Activated T-cell treated with anti-CD3 and anti-CD28 coated beads, Interleukin-2, amount 50 U/mL, for 72 hours (primary cell): Measurements from ENCODE around the gene BHLHA9. TPM values are rescaled to one million over a fixed set of nuclear protein-coding genes. Genes with fewer than 3 reads are reported as not detected.

Experiments
- ATAC-seq, 2 donors: fragments of 150-1000 bp; cut with Tn5 transposase; replicated peaks in 1 of 2; 2 replicates each; pipeline ENCODE4 v1.10.0; 2021; ENCODE audit warnings: moderate library complexity in 2 of 2, mild to moderate bottlenecking in 1 of 2
- DNase-seq, 2 donors: peaks; one replicate each; pipeline ENCODE4 v3.0.0; 2021 to 2022; ENCODE audit warnings: mixed read lengths in 1 of 2
- H3K27ac Mint-ChIP-seq: one replicate; pipeline ENCODE4 v1.8.0; 2022; ENCODE audit warnings: mild to moderate bottlenecking, moderate library complexity, mixed read lengths
- H3K27me3 Mint-ChIP-seq: one replicate; pipeline ENCODE4 v1.8.0; 2022; ENCODE audit warnings: low read depth, mixed read lengths
- H3K36me3 Mint-ChIP-seq, 2 donors: one replicate each; pipeline ENCODE4 v1.8.0; 2022; ENCODE audit warnings: mixed read lengths in 2 of 2, mild to moderate bottlenecking in 1 of 2; ENCODE audit not compliant: insufficient read depth in 2 of 2
- H3K4me1 Mint-ChIP-seq: one replicate; pipeline ENCODE4 v1.8.0; 2022; ENCODE audit warnings: low read depth, mixed read lengths
- H3K4me3 Mint-ChIP-seq, 2 donors: one replicate each; pipeline ENCODE4 v1.8.0; 2022; ENCODE audit warnings: mild to moderate bottlenecking in 2 of 2, mixed read lengths in 2 of 2, moderate library complexity in 2 of 2
- H3K9me3 Mint-ChIP-seq, 2 donors: one replicate each; pipeline ENCODE4 v1.8.0; 2022; ENCODE audit warnings: mixed read lengths in 2 of 2
- total RNA-seq, 2 donors: library from RNA; stranded (reverse); gene quantifications; one replicate each; pipeline ENCODE4 v1.2.3, GENCODE V29; 2022

Gene BHLHA9
- not detected for total RNA-seq

DNA sequence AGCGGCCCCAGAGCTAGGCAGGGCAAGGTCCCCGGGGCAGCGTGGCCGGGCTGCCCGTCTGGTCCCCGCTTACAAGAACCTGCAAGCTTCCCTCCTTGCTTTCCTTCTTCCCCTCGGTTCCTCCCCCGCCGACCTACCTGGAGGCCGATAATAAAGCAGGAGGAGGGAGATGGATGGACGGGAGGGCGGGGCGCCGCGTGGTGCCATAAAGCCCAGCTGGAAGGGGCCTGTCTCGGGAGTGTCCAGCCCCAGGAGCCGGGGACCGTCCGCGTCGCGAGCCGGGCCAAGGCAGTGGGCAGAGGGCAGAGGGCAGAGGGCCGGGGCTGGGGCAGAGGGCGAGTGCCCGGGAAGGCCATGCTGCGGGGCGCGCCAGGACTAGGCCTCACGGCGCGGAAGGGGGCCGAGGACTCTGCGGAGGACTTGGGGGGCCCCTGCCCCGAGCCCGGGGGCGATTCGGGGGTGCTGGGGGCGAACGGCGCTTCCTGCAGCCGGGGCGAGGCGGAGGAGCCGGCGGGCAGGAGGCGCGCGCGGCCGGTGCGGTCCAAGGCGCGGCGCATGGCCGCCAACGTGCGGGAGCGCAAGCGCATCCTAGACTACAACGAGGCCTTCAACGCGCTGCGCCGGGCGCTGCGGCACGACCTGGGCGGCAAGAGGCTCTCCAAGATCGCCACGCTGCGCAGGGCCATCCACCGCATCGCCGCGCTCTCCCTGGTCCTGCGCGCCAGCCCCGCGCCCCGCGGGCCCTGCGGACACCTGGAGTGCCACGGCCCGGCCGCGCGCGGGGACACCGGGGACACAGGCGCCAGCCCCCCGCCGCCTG lies at the start of gene BHLHA9:
Gene BHLHA9, plus strand, starts transcription at position 235 of the 820 bp plus-strand sequence. Its CDS starts 120 bp downstream, at position 355.
- H3K9me3 Mint-ChIP-seq: no peaks in the 10 kb centered on the region
- H3K27ac Mint-ChIP-seq: no peak within 1 kb of the TSS
- peaks cover 44% of the 10 kb centered on the region for H3K27me3 Mint-ChIP-seq
- DNase-seq (no peak), ATAC-seq (no peak)
- peaks cover 25% of the 10 kb centered on the region for H3K4me1 Mint-ChIP-seq
- peak within 1 kb of the TSS; percentile 98 to 99 for H3K4me3 Mint-ChIP-seq
- H3K36me3 Mint-ChIP-seq: no peaks in the 10 kb centered on the region

- DNase-seq: no peak
- Mint-ChIP-seq H3K36me3 (no peaks in the 10 kb centered on the region), H3K4me1 (no peaks in the 10 kb centered on the region), H3K9me3 (no peaks in the 10 kb centered on the region), H3K27ac (no peak overlapping the region), H3K4me3 (no peak overlapping the region), H3K27me3 (no peaks in the 10 kb centered on the region)
- no peak for ATAC-seq
Observed at GRCh38 chr17:1221209-1221608, 49.0 kb upstream of the BHLHA9 start.

- Mint-ChIP-seq H3K4me3 (no peak overlapping the region), H3K36me3 (no peaks in the 10 kb centered on the region), H3K27me3 (peaks cover 7% of the 10 kb centered on the region), H3K9me3 (no peaks in the 10 kb centered on the region), H3K4me1 (no peaks in the 10 kb centered on the region), H3K27ac (no peak overlapping the region)
- no peak for ATAC-seq
- no peak for DNase-seq
Observed at GRCh38 chr17:1222321-1222720, 47.9 kb upstream of the BHLHA9 start.

DNA sequence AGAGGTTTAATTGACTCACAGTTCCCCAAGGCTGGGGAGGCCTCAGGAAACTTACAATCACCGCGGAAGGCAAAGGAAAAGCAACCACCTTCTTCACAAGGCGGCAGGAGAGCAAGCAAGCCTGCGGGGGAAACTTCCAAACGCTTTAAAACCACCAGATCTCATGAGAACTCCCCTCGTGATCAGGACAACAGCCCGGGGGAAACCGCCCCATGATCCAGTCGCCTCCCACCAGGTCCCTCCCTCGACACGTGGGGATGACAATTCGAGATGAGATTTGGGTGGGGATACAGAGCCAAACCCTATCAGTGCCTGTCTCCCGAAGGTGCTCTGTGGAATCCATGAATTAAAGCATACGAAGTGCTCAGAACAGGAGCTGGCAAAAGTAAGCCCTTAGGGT lies 46.6 kb upstream of the BHLHA9 start:
- no peaks in the 10 kb centered on the region for H3K36me3 Mint-ChIP-seq
- H3K27me3 Mint-ChIP-seq: peaks cover 19% of the 10 kb centered on the region
- DNase-seq: no peak
- no peak overlapping the region for H3K4me3 Mint-ChIP-seq
- ATAC-seq: no peak
- no peaks in the 10 kb centered on the region for H3K9me3 Mint-ChIP-seq
- peaks cover 6% of the 10 kb centered on the region for H3K4me1 Mint-ChIP-seq
- no peak overlapping the region for H3K27ac Mint-ChIP-seq

GRCh38 chr17:1224330-1224729 lies 45.9 kb upstream of the BHLHA9 start:
- peaks cover 6% of the 10 kb centered on the region for H3K4me1 Mint-ChIP-seq
- H3K27ac Mint-ChIP-seq: no peak overlapping the region

GRCh38 chr17:1226308-1226707 lies 43.9 kb upstream of the BHLHA9 start:
- Mint-ChIP-seq H3K27me3 (peaks cover 34% of the 10 kb centered on the region), H3K9me3 (no peaks in the 10 kb centered on the region), H3K4me1 (peaks cover 12% of the 10 kb centered on the region), H3K4me3 (no peak overlapping the region), H3K27ac (no peak overlapping the region), H3K36me3 (peaks cover 0 to 3% of the 10 kb centered on the region in 2 donors)
- ATAC-seq (no peak), DNase-seq (no peak)

More at GRCh38 chr17:1224330-1224729, 45.9 kb upstream of the BHLHA9 start:
- no peak overlapping the region for H3K4me3 Mint-ChIP-seq
- H3K36me3 Mint-ChIP-seq: no peaks in the 10 kb centered on the region
- H3K9me3 Mint-ChIP-seq: no peaks in the 10 kb centered on the region
- H3K27me3 Mint-ChIP-seq: peaks cover 19% of the 10 kb centered on the region
- DNase-seq (no peak), ATAC-seq (no peak)

- peak overlapping the region in 1 of 2 donors; percentile 76 for H3K4me3 Mint-ChIP-seq
- DNase-seq: no peak
Observed at GRCh38 chr17:1227365-1227764, 42.9 kb upstream of the BHLHA9 start.

GRCh38 chr17:1227917-1228780 lies 42.1 kb upstream of the BHLHA9 start:
- Mint-ChIP-seq H3K27me3 (peaks cover 49% of the 10 kb centered on the region), H3K36me3 (peaks cover 0 to 3% of the 10 kb centered on the region in 2 donors), H3K4me1 (peaks cover 12% of the 10 kb centered on the region), H3K9me3 (no peaks in the 10 kb centered on the region), H3K27ac (no peak overlapping the region), H3K4me3 (peak overlapping the region; percentile 76 to 82)
- ATAC-seq: peak; percentile 28 to 38
- DNase-seq: no peak

More at GRCh38 chr17:1227365-1227764, 42.9 kb upstream of the BHLHA9 start:
- no peaks in the 10 kb centered on the region for H3K9me3 Mint-ChIP-seq
- H3K27ac Mint-ChIP-seq: no peak overlapping the region
- H3K27me3 Mint-ChIP-seq: peaks cover 44% of the 10 kb centered on the region
- no peak for ATAC-seq
- H3K36me3 Mint-ChIP-seq: peaks cover 0 to 3% of the 10 kb centered on the region in 2 donors
- peaks cover 12% of the 10 kb centered on the region for H3K4me1 Mint-ChIP-seq

DNA sequence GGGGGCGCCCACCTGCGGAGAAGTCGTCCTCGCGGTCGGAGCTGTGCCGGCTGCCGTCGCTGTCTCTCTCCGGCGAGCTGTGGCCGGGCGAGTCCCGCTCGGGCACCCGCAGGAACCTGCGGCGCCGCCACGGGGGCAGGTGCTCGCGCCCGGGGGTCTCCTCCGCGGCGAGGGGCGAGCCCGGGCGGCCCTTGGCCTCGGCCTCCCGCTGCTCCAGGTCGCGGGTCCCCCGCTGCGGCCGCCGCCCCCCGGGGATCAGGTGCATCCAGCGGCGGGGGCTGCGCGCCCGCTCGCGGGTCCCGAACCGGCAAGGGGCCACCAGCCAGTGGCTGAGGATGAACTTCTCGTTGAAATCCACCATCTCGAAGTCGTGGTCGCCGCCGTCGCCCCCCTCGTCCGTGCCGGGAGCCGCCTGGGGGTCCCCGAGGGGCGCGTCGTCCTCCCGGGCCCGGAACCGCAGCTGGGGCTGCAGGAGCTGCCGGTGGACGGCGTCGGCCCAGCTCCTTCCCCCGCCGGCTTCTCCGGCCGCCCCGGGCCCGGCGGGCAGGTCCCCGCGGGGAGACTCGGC lies 41.4 kb upstream of the BHLHA9 start:
- H3K27me3 Mint-ChIP-seq: peaks cover 49% of the 10 kb centered on the region
- DNase-seq: peak in 1 of 2 donors; percentile 20
- peak overlapping the region in 1 of 2 donors; percentile 24 for H3K4me3 Mint-ChIP-seq

GRCh38 chr17:1229349-1229899 lies 40.8 kb upstream of the BHLHA9 start:
- ATAC-seq: peak; percentile 65 to 69
- peak; percentile 48 to 56 for DNase-seq
- H3K27ac Mint-ChIP-seq: no peak overlapping the region
- H3K27me3 Mint-ChIP-seq: peaks cover 49% of the 10 kb centered on the region
- no peaks in the 10 kb centered on the region for H3K9me3 Mint-ChIP-seq
- peaks cover 12% of the 10 kb centered on the region for H3K4me1 Mint-ChIP-seq
- H3K36me3 Mint-ChIP-seq: peaks cover 0 to 3% of the 10 kb centered on the region in 2 donors
- peak overlapping the region; percentile 70 to 71 for H3K4me3 Mint-ChIP-seq

More for the DNA sequence above, 41.4 kb upstream of the BHLHA9 start:
- Mint-ChIP-seq H3K4me1 (peaks cover 12% of the 10 kb centered on the region), H3K36me3 (peaks cover 0 to 3% of the 10 kb centered on the region in 2 donors), H3K9me3 (no peaks in the 10 kb centered on the region), H3K27ac (no peak overlapping the region)
- peak; percentile 24 to 25 for ATAC-seq

DNA sequence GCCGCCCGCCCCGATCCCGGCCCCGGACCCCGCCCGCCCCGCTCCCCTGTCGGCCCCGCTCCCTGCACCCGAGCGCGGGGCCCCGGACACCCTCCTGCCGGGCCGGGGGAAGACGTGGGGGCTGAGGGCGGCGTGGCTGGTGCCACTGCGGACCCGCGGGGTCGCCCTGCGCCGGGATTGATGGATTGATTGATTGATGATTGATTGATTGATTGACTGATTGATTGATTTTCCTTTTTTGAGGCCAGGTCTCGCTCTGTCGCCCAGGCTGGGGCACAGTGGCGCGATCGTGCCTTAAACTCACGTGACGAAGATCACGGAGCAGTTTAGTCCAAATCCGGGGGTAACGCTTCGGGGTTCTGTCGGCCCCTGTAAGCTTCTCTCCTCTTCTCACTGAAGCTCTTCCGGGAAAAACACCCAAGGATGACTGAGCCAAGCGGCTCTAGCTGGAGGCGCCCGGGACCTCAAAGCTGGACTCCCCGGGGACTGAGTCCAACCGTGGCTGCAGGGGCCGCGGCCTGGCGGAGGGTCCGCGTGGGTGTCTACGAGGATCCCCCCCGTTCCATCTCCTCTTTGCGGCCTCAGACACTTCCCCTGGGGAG lies 40.2 kb upstream of the BHLHA9 start:
- Mint-ChIP-seq H3K27me3 (peaks cover 49% of the 10 kb centered on the region), H3K36me3 (peaks cover 0 to 3% of the 10 kb centered on the region in 2 donors), H3K9me3 (no peaks in the 10 kb centered on the region), H3K4me3 (peak overlapping the region; percentile 92 to 93), H3K4me1 (peaks cover 12% of the 10 kb centered on the region), H3K27ac (peak overlapping the region; percentile 47)
- no peak for DNase-seq
- no peak for ATAC-seq

DNA sequence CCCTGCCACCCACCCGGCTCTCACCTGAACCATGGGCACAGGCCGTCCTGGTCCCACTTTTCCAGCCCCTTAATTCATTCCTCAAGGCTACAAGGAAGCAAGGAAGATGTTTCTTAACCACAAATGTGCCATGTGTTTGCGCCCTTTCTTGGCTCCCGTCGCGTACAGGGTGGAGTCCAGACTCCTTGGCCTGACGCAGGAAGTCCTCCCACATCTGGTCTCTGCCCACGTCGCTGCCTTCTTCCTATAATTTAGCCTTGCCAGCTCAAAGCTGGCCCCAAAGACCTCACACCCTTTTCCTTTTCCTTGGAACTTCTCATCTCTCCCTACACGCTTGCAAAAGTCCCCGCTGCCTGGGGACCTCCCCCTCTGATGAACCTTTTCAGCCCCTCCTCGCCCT lies 38.8 kb upstream of the BHLHA9 start:
- Mint-ChIP-seq H3K4me3 (no peak overlapping the region), H3K4me1 (peaks cover 12% of the 10 kb centered on the region), H3K36me3 (peaks cover 0 to 3% of the 10 kb centered on the region in 2 donors), H3K9me3 (no peaks in the 10 kb centered on the region), H3K27ac (no peak overlapping the region), H3K27me3 (peaks cover 49% of the 10 kb centered on the region)
- DNase-seq: no peak
- no peak for ATAC-seq
